Keratinocyte (primary cell): ENCODE measurements around the gene SMARCA4. TPM values are rescaled to one million over a fixed set of nuclear protein-coding genes. Genes with fewer than 3 reads are reported as not detected.

Source experiments
- DNase-seq: peaks from one replicate; pipeline ENCODE4 v3.0.0-alpha.2; 2011; ENCODE audit warnings: low read depth, missing footprints, low spot score
- FAIRE-seq: peaks from 2 replicates; lab custom pipeline; 2011; peaks lifted over from hg19 to GRCh38; lab: Jason Lieb, UNC
- H2AFZ ChIP-seq: 2 replicates; pipeline ENCODE4 v1.6.0; 2012; ENCODE audit warnings: low read length, control low read depth, inconsistent platforms; ENCODE audit not compliant: control insufficient read depth
- H3K27ac ChIP-seq: 2 replicates; pipeline ENCODE4 v1.5.1; 2011; ENCODE audit warnings: low read length; ENCODE audit not compliant: control insufficient read depth, insufficient read depth
- H3K27me3 ChIP-seq: 3 replicates; pipeline ENCODE4 v1.6.0; 2011; ENCODE audit warnings: low read length; ENCODE audit not compliant: control insufficient read depth, insufficient read depth; ENCODE audit errors: extremely low read depth
- H3K36me3 ChIP-seq, 2 experiments: 2 replicates in 1 of 2; 3 replicates in 1 of 2; pipeline ENCODE4 v1.5.1; 2011; ENCODE audit warnings: low read length in 2 of 2, mild to moderate bottlenecking in 1 of 2; ENCODE audit not compliant: control insufficient read depth in 2 of 2, insufficient read depth in 2 of 2; ENCODE audit errors: extremely low read depth in 1 of 2
- H3K4me1 ChIP-seq: 3 replicates; pipeline ENCODE4 v1.5.1; 2011; ENCODE audit warnings: low read length; ENCODE audit not compliant: control insufficient read depth, insufficient read depth; ENCODE audit errors: extremely low read depth
- H3K4me2 ChIP-seq: 3 replicates; pipeline ENCODE4 v1.6.0; 2011; ENCODE audit warnings: low read depth, low read length; ENCODE audit not compliant: control insufficient read depth, insufficient read depth; ENCODE audit errors: extremely low read depth
- H3K4me3 ChIP-seq, 3 experiments: fragments of 200-600 bp in 1 of 3; sonication (generic) in 1 of 3; 2 replicates in 2 of 3; 3 replicates in 1 of 3; pipeline ENCODE4 v1.5.1; 2011 to 2016; ENCODE audit warnings: low read length in 3 of 3, mild to moderate bottlenecking in 3 of 3, control low read depth in 2 of 3, inconsistent platforms in 1 of 3, low read depth in 1 of 3, mixed read lengths in 1 of 3, mixed run types in 1 of 3, moderate library complexity in 1 of 3; ENCODE audit not compliant: control insufficient read depth in 2 of 3, insufficient read depth in 2 of 3; ENCODE audit errors: extremely low read depth in 1 of 3
- H3K79me2 ChIP-seq: 2 replicates; pipeline ENCODE4 v1.6.0; 2012; ENCODE audit warnings: low read length; ENCODE audit not compliant: control insufficient read depth, insufficient read depth
- H3K9ac ChIP-seq: 3 replicates; pipeline ENCODE4 v1.6.0; 2011; ENCODE audit warnings: low read length; ENCODE audit not compliant: control insufficient read depth, insufficient read depth; ENCODE audit errors: extremely low read depth
- H3K9me1 ChIP-seq: 3 replicates; pipeline ENCODE4 v1.6.0; 2011; ENCODE audit warnings: low read length; ENCODE audit not compliant: control insufficient read depth, insufficient read depth; ENCODE audit errors: extremely low read depth
- H3K9me3 ChIP-seq: 2 replicates; pipeline ENCODE4 v1.5.1; 2012; ENCODE audit warnings: low read depth, low read length; ENCODE audit not compliant: control insufficient read depth
- H4K20me1 ChIP-seq: 3 replicates; pipeline ENCODE4 v1.6.0; 2011; ENCODE audit warnings: low read length; ENCODE audit not compliant: control insufficient read depth, insufficient read depth; ENCODE audit errors: extremely low read depth
- EZH2 ChIP-seq: IDR thresholded peaks from one replicate; pipeline ENCODE4 v1.6.1; 2012; ENCODE audit warnings: inconsistent platforms, mild to moderate bottlenecking, low read length, moderate library complexity
- dilution Hi-C: fragments of 300-500 bp; cut with MboI; formaldehyde crosslinking; loops from one replicate; pipeline ENCODE4 v1.7.0; 2020; ENCODE audit warnings: low sequenced_read_pairs; ENCODE audit not compliant: extremely low pct_ligation_motif_present
- polyA plus RNA-seq, 5 experiments: library from polyadenylated mRNA; depleted of rRNA in 3 of 5; stranded (reverse) in 3 of 5; stranded (forward) in 1 of 5; unstranded in 1 of 5; fragments of >200 nt; gene quantifications; 1 replicate in 1 of 5; 2 replicates in 3 of 5; 3 replicates in 1 of 5; pipeline versions ENCODE4 v1.2.1 to v1.2.3, GENCODE V29; 2011 to 2012; ENCODE audit warnings: missing spikeins in 2 of 5, low read depth in 1 of 5, low replicate concordance in 1 of 5
- TF ChIP-seq, protein P1 (sequence below), 3 experiments: IDR thresholded peaks in 1 of 3; conservative IDR thresholded peaks in 1 of 3; optimal IDR thresholded peaks in 1 of 3; 2 replicates in 2 of 3; 3 replicates in 1 of 3; pipeline versions ENCODE3 to v1.5.1; 2011; ENCODE audit warnings: low read length in 3 of 3, mild to moderate bottlenecking in 3 of 3, moderate library complexity in 2 of 3, control low read depth in 1 of 3, inconsistent platforms in 1 of 3; ENCODE audit not compliant: insufficient read depth in 2 of 3; ENCODE audit errors: extremely low read depth in 1 of 3

Gene SMARCA4
- polyA plus RNA-seq, 1 donor (not counting 4 experiments of a cell fraction or from before 2014, with no cell fraction given) = 33.1 TPM

- H3K4me1 ChIP-seq = no peaks in the 10 kb centered on the region
- H3K4me2 ChIP-seq = no peak overlapping the region
- H3K4me3 ChIP-seq = no peak overlapping the region
- H3K9me3 ChIP-seq = no peaks in the 10 kb centered on the region
- dilution Hi-C loops = no loop called here
- TF ChIP-seq, protein P1, sequence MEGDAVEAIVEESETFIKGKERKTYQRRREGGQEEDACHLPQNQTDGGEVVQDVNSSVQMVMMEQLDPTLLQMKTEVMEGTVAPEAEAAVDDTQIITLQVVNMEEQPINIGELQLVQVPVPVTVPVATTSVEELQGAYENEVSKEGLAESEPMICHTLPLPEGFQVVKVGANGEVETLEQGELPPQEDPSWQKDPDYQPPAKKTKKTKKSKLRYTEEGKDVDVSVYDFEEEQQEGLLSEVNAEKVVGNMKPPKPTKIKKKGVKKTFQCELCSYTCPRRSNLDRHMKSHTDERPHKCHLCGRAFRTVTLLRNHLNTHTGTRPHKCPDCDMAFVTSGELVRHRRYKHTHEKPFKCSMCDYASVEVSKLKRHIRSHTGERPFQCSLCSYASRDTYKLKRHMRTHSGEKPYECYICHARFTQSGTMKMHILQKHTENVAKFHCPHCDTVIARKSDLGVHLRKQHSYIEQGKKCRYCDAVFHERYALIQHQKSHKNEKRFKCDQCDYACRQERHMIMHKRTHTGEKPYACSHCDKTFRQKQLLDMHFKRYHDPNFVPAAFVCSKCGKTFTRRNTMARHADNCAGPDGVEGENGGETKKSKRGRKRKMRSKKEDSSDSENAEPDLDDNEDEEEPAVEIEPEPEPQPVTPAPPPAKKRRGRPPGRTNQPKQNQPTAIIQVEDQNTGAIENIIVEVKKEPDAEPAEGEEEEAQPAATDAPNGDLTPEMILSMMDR (optimal IDR thresholded peaks at IDR 0.05 in 1 of 3, IDR thresholded peaks at IDR 0.05 in 1 of 3, conservative IDR thresholded peaks at IDR 0.05 in 1 of 3; ENCODE audit: extremely low read depth in 1 of 3, insufficient read depth in 2 of 3, low read length in 3 of 3) = no peak
- TF ChIP-seq EZH2 = no peak
- H2AFZ ChIP-seq = no peak overlapping the region
- H3K79me2 ChIP-seq = no peaks in the 10 kb centered on the region
- FAIRE-seq = no peak
- peaks cover 38% of the 10 kb centered on the region in 2 experiments for H3K36me3 ChIP-seq
- no peak for DNase-seq
- no peaks in the 10 kb centered on the region for H3K9me1 ChIP-seq
- H3K27ac ChIP-seq = no peak overlapping the region
- H3K27me3 ChIP-seq = no peaks in the 10 kb centered on the region
- H4K20me1 ChIP-seq = no peaks in the 10 kb centered on the region
- H3K9ac ChIP-seq = no peak overlapping the region
Measured at GRCh38 chr19:11010041-11010440, 49.2 kb downstream of the SMARCA4 start.

GRCh38 chr19:11012507-11012906, 51.7 kb downstream of the SMARCA4 start:
- Histone ChIP-seq H3K9me3 (no peaks in the 10 kb centered on the region), H3K36me3 (peaks cover 38 to 40% of the 10 kb centered on the region in 2 experiments), H2AFZ (no peak overlapping the region), H3K4me2 (no peak overlapping the region), H3K9me1 (no peaks in the 10 kb centered on the region), H3K4me3 (no peak overlapping the region), H4K20me1 (no peaks in the 10 kb centered on the region), H3K27ac (no peak overlapping the region), H3K9ac (no peak overlapping the region), H3K27me3 (no peaks in the 10 kb centered on the region), H3K4me1 (no peaks in the 10 kb centered on the region), H3K79me2 (no peaks in the 10 kb centered on the region)
- TF ChIP-seq, protein P1 (optimal IDR thresholded peaks at IDR 0.05 in 1 of 3, IDR thresholded peaks at IDR 0.05 in 1 of 3, conservative IDR thresholded peaks at IDR 0.05 in 1 of 3; ENCODE audit: extremely low read depth in 1 of 3, insufficient read depth in 2 of 3, low read length in 3 of 3) = no peak
- dilution Hi-C loops = no loop called here
- DNase-seq = no peak
- no peak for FAIRE-seq
